Urinary bladder (tissue), 4 donors: ENCODE measurements around the gene RBM33. TPM values are rescaled to one million over a fixed set of nuclear protein-coding genes. Genes with fewer than 3 reads are reported as not detected.
A peak's percentile ranks its signal among the peaks of the same experiment; 100 is the strongest.
"Not testable (repeated sequence)": the region's sequence is repeated elsewhere in the genome, so short reads cannot be mapped to it uniquely, and the experiment has no call there.

ENCODE experiments used
- DNase-seq: peaks from one replicate; pipeline ENCODE4 v3.0.0-alpha.2; 2015; ENCODE audit errors: extremely low spot score
- H3K27ac ChIP-seq: one replicate; pipeline ENCODE4 v1.5.1; 2013; ENCODE audit warnings: low read depth, mild to moderate bottlenecking, moderate library complexity
- H3K36me3 ChIP-seq: one replicate; pipeline ENCODE4 v1.6.1; 2013; ENCODE audit warnings: mild to moderate bottlenecking, moderate library complexity; ENCODE audit not compliant: insufficient read depth
- H3K4me1 ChIP-seq: one replicate; pipeline ENCODE4 v1.6.1; 2013; ENCODE audit warnings: mild to moderate bottlenecking, moderate library complexity; ENCODE audit not compliant: insufficient read depth
- H3K4me3 ChIP-seq: one replicate; pipeline ENCODE4 v1.5.1; 2013; ENCODE audit warnings: low read depth, low read length
- WGBS: extraction: QIAGEN DNeasy Blood & Tissue Kit; methylation state at CpG from one replicate; pipeline ENCODE4 v1.1.7; 2013; 5-methylcytosine and 5-hydroxymethylcytosine counted together
- polyA plus RNA-seq: library from polyadenylated mRNA; stranded (reverse); fragments of 200-250 nt; gene quantifications from one replicate; pipeline ENCODE4 v1.2.3, GENCODE V29; 2013
- total RNA-seq: library from RNA; depleted of rRNA; stranded (reverse); fragments of >200 nt; gene quantifications from one replicate; pipeline ENCODE4 v1.2.3, GENCODE V29; 2014
- donor health status: healthy with polysubstance abuse.
- donor health status: healthy.

RBM33 gene
- total and polyA plus RNA-seq, 2 donors, result 15.6 to 49.2 TPM

- Histone ChIP-seq H3K27ac (peak overlapping the region; percentile 64), H3K4me1 (no peaks in the 10 kb centered on the region), H3K4me3 (peak overlapping the region; percentile 45), H3K36me3 (no peaks in the 10 kb centered on the region)
- 2% methylated on average over 21 of the region's 21 CpGs for WGBS
- DNase-seq, result no peak
Measured at GRCh38 chr7:155810770-155811559, 166.5 kb downstream of the RBM33 start.

DNA sequence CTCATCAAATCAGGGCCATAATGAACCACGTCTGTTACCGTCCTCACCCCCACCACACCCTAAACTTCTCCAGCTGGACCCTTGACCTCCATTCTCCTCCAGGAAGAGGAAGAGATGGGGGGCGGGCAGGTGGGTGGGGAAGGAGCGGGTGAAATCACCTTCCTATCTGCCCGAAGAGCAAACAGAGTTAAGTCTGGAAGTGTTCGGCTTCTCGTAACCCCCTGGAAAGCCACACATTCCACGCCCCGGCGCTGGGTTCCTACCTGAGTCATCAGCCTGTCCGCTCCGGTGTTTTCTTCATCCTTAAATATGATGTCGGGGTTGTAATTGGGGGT lies 167.1 kb downstream of the RBM33 start:
- no peaks in the 10 kb centered on the region for H3K36me3 ChIP-seq
- no peak for DNase-seq
- H3K4me1 ChIP-seq, result no peaks in the 10 kb centered on the region
- H3K27ac ChIP-seq, result peak overlapping the region; percentile 64
- WGBS, result 2% methylated on average over 13 of the region's 13 CpGs
- peak overlapping the region; percentile 45 for H3K4me3 ChIP-seq

DNA sequence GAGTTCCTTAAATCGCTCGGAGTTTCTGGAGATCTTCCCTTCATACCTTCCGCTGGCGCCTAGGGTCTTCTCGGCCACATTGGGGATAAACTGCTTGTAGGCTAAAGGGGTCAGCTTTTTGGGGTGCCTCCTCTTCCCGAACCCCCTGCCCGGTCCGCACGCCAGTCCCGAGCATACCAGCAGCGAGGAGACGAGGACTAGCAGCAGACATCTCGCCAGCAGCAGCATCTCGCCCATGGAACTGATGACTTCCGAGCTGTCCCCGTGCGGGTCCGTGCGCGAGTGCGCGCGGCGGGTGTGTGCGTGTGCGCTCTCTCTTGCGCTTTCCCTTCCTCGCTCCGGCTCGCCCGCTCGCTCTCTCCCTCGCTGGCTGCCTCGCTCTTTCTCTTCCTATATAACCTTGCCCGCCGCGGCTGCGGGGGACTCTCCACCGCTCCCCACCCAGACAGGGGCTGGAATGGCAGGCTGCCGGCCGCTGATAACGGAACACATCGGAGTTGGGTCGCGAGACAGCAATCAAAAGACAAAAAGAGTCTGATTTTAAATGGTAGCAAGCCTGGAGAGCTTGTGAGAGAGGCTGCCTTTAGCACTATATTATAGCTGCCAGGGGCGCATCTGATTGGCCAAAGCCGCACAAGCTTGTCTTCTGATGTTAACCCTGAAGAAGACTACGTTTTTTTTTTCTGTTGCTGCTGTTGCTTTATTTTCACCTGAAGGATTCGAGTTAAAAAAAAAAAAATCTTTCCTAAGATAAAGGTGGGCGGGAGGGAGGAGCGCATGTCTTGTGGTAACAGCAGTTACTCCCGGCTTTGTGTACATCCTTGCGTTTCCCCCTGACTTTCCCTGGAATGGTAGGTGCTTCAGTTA lies 167.7 kb downstream of the RBM33 start, which contains the start of gene SHH:
Gene SHH, minus strand, starts transcription at position 569 of the 867 bp plus-strand sequence. Its CDS starts 341 bp downstream, at position 228.
- H3K36me3 ChIP-seq, result no peaks in the 10 kb centered on the region
- no peaks in the 10 kb centered on the region for H3K4me1 ChIP-seq
- WGBS, result 1% methylated on average over 53 of the region's 53 CpGs
- H3K27ac ChIP-seq, result peak within 1 kb of the TSS; percentile 64
- H3K4me3 ChIP-seq, result peak within 1 kb of the TSS; percentile 45
- DNase-seq, result no peak

GRCh38 chr7:155813125-155813524 lies 168.7 kb downstream of the RBM33 start:
- Histone ChIP-seq H3K4me1 (no peaks in the 10 kb centered on the region), H3K4me3 (no peak overlapping the region), H3K36me3 (no peaks in the 10 kb centered on the region), H3K27ac (no peak overlapping the region)
- WGBS, result 5% methylated on average over 8 of the region's 8 CpGs
- DNase-seq, result no peak

- WGBS, result 10% methylated on average over 19 of the region's 19 CpGs
- no peak for DNase-seq
- no peak overlapping the region for H3K4me3 ChIP-seq
- H3K27ac ChIP-seq, result no peak overlapping the region
- no peaks in the 10 kb centered on the region for H3K36me3 ChIP-seq
- H3K4me1 ChIP-seq, result no peaks in the 10 kb centered on the region
Measured at GRCh38 chr7:155813546-155814315, 169.3 kb downstream of the RBM33 start.

- Histone ChIP-seq H3K36me3 (no peaks in the 10 kb centered on the region), H3K4me1 (no peaks in the 10 kb centered on the region), H3K27ac (no peak overlapping the region), H3K4me3 (no peak overlapping the region)
- WGBS, result 10% methylated on average over 22 of the region's 22 CpGs
- DNase-seq, result no peak
Measured at GRCh38 chr7:155814316-155815276, 170.1 kb downstream of the RBM33 start.

GRCh38 chr7:155815332-155816191 lies 171.1 kb downstream of the RBM33 start:
- no peaks in the 10 kb centered on the region for H3K4me1 ChIP-seq
- WGBS, result 30% methylated on average over 20 of the region's 20 CpGs
- DNase-seq, result no peak

DNA sequence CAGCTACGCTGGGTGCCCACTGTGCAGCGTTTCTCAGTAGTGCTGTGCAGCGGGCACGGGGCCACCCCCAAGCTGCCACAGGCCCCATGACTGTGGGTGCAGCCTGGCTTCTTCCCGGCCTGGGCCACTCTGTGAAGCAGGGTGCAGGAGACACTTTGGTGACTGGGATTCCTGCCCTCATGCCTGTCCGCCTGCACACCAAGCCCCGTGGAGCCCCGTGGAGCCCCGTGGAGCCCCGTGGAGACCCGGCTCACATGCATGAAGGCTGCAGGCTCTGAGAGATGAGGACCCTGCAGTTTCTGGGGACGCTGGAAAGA lies 171.7 kb downstream of the RBM33 start:
- no peaks in the 10 kb centered on the region for H3K4me1 ChIP-seq
- H3K4me3 ChIP-seq, result no peak overlapping the region
- H3K27ac ChIP-seq, result no peak overlapping the region
- H3K36me3 ChIP-seq, result no peaks in the 10 kb centered on the region
- WGBS, result 88% methylated on average over 12 of the region's 12 CpGs
- no peak for DNase-seq

More at GRCh38 chr7:155815332-155816191, 171.1 kb downstream of the RBM33 start:
- Histone ChIP-seq H3K27ac (no peak overlapping the region), H3K36me3 (no peaks in the 10 kb centered on the region), H3K4me3 (no peak overlapping the region)

DNA sequence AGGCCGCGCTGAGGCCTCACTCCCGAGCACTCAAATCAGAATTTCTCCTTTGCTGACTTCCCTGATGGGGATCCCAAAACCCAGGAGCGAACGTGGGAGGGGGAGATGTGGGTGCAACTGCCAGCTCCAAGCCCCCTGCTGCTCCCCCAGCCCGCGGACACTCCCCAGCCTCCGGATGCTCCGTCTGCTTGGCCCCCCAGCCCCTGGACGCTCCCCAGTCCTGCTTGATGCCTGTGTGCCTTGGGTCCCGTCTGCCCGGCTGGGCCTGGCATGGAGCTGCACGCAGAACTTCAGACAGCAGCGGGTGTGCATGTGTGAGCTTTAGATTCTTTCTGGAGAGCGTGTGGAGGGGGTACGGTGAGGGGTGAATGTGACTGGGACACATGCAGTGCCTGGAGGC lies 172.5 kb downstream of the RBM33 start:
- H3K4me3 ChIP-seq, result no peak overlapping the region
- no peak for DNase-seq
- WGBS, result 89% methylated on average over 16 of the region's 16 CpGs

DNA sequence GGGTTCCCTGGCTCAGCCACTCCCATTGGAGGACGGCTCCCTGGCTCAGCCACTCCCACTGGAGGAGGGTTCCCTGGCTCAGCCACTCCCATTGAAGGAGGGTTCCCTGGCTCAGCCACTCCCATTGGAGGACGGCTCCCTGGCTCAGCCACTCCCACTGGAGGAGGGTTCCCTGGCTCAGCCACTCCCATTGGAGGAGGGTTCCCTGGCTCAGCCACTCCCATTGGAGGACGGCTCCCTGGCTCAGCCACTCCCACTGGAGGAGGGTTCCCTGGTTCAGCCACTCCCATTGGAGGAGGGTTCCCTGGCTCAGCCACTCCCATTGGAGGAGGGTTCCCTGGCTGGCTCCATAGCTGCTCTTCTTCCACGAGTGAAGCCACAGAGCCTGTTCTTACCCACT lies 173.1 kb downstream of the RBM33 start:
- WGBS, result 63% methylated on average over 3 of the region's 4 CpGs
- H3K4me3 ChIP-seq, H3K36me3 ChIP-seq, H3K4me1 ChIP-seq, H3K27ac ChIP-seq, DNase-seq: not testable (repeated sequence)

More for the DNA sequence above, 172.5 kb downstream of the RBM33 start:
- H3K36me3 ChIP-seq, result no peaks in the 10 kb centered on the region
- H3K4me1 ChIP-seq, result no peaks in the 10 kb centered on the region
- no peak overlapping the region for H3K27ac ChIP-seq

GRCh38 chr7:155818154-155818819 lies 173.8 kb downstream of the RBM33 start:
- no peaks in the 10 kb centered on the region for H3K4me1 ChIP-seq
- H3K27ac ChIP-seq, result no peak overlapping the region
- no peaks in the 10 kb centered on the region for H3K36me3 ChIP-seq
- H3K4me3 ChIP-seq, result no peak overlapping the region
- 66% methylated on average over 21 of the region's 21 CpGs for WGBS
- no peak for DNase-seq

- no peaks in the 10 kb centered on the region for H3K4me1 ChIP-seq
- no peak for DNase-seq
- WGBS, result 80% methylated on average over 6 of the region's 6 CpGs
Measured at GRCh38 chr7:155818820-155819168, 174.3 kb downstream of the RBM33 start.

More at GRCh38 chr7:155818820-155819168, 174.3 kb downstream of the RBM33 start:
- Histone ChIP-seq H3K4me3 (no peak overlapping the region), H3K27ac (no peak overlapping the region), H3K36me3 (no peaks in the 10 kb centered on the region)
